Stimulated activated CD8-positive, alpha-beta memory T cell treated with anti-CD3 and anti-CD28 coated beads, Interleukin-15, amount 100 ng/mL, for 1 hour (primary cell): ENCODE results near the gene GIGYF1.

Experiments
- DNase-seq: peaks from one replicate; pipeline ENCODE4 v3.0.0-alpha.2; 2020; ENCODE audit warnings: low read depth

Gene GIGYF1

DNA sequence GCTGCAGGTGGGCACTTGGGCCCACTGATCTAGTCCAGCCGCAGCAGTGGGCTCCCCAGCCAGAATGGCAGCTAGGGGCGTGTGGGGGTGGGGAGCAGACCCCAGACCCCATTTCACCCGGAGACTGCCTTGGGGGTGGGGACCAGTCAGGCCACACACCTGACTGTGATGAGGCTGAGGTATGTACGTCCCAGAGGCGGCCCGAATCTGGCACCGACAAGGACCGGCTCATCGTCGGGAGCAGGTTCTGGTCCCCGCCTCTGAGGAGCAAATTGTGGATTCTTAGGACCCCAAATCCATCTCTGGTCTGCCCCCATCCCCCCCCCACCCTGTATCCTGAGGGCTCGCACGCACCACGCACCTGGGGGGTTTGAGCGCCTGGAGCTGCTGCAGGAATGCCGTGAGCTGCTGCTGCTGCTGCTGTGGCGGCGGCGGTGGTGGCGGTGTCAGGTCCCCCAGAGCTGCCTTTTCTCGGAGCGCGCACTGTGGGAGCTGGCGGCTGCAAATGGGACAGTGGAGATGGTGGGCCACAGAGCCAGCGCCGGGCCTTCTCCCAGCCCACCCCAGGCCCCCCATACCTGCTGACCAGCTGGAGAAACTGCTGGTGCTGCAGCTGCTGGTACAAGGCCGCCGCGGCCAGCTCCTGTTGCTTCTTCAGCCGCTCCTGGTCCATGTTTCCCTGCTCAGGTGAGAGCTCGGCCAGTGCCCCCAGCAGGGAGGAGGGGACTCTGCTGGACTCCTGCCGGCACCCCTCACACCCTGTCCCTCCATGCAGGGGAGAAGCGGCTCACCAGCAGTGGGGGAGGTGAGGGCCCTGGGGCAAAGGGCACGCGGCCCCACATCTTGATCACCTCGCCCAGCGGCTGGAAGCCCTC lies 10.2 kb downstream of the GIGYF1 start:
- no peak for DNase-seq

DNA sequence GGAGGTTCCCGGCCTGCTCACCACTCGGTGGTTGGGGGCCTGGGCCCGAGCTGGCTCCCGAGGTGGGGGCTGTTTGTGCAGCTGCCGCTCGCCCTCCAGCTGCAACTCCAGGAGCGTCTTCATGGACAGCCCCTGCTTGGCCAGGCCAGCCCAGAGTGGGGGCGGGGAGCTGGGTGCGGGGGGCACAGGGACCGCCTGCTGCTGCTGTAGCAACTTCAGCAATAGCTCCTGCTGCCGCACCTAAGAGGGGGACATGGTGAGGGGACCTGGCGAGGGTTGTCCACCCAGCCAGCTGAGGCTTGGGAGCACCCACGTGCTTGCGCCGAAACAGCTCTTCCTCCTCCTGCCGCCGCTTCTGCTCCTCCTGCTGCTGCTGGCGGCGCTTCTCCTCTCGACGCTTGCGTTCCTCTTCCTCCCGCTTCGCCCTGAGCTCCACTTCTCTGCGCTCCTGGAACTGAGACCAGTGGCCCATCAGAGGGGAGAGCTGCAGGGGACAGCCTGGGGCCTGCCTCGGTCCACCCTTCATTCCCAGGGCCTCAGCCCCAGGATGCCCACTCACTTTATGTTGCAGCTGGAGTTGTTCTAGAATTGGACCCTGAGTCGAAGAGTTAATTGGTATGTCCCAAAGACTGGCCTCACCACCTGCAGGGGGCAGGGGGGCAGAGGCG lies 10.9 kb downstream of the GIGYF1 start:
- DNase-seq, result no peak

DNA sequence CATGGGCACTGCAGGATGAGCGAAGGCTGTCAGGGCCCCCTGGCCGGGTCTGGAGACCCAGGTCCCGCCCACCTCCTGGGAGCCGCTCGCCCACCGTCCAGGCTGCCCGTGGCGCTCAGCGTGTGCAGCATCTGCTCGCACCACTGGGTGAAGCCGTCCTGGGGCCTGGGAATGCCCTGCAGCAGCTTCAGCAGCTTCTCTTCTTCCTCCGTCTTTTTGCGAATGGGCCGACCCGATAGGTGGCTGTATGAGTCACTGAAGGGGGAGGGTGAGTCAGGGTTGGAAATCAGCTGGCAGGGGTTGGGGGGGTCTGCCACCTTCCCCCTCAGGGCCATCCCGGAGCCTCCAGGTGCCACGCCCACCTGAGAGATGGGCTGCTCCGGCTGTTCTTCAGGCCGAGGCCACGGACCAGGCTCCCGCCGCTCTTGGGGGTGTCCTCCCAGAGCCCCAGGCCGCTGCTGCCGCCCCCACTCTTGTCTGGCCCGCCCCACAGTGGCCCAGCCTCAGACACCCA lies 11.8 kb downstream of the GIGYF1 start:
- no peak for DNase-seq

DNA sequence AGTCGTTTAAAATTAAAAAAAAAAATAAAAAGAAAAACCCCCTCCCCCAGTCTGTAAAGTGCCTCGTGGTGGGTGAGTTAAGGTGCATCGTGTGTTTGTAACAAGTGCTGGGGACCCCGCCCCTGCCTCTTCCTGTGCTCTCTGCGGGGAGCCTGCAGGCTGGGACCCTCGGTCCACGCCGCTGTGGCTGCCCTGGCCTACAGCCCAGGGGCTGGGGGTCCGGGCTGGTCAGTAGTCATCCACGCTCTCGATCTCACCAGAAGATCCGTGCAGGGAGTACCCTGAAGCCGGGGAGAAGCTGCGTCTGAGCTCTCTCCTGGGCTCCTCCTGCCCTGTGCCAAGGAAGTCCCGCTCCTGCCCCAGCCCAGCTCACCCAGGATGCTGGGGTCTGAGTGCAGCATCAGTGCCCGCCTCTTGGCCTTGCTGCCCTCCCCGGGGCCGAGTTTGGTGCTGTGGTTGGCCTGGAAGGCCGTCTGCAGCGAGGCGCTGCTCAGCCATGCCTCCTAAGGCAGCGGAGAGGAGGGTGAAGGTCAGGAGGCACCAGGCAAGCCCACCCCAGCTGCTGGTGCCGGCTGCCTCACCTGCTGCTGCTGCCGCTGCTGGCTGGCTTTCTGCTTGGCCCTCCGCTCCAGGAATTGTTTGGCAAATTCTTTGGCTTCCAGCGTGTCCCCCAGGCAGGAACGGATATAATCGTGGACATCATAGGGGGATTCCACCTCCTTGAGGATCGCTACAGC lies 12.4 kb downstream of the GIGYF1 start:
- no peak for DNase-seq

DNA sequence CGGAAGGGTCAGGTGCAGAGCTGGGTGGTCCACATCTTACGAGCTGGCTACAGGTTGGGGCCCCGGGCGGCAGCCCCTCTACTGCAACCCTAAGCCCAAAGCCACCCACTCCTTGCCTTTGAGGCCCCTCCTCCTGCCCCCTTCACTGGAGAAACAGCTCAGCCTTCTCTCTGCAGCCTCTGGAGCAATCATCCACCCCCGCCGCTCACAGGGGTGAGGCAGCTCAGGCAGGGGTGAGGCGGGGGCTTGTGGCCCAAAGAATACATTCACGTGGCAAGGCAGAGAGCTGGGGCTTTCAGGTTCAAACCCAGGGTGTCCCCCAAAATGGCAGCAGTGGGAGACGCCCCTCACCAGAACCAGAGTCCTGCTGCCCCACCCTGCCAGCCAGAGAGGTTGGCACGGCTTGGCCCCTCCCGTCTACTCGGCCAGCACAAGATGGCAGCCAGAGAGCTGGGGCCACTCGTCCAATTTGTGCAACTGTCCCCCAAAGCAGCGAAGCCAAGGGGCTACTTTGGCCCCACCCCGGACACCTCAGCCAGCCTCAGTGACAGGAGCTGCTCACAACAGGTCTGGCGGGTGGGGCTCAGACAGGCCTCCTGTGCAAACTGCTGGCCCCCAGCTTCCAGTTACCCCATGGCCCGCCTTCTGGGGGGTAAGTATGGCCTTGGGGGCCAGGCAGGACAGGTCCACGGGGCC lies 13.3 kb downstream of the GIGYF1 start:
- DNase-seq, result no peak

DNA sequence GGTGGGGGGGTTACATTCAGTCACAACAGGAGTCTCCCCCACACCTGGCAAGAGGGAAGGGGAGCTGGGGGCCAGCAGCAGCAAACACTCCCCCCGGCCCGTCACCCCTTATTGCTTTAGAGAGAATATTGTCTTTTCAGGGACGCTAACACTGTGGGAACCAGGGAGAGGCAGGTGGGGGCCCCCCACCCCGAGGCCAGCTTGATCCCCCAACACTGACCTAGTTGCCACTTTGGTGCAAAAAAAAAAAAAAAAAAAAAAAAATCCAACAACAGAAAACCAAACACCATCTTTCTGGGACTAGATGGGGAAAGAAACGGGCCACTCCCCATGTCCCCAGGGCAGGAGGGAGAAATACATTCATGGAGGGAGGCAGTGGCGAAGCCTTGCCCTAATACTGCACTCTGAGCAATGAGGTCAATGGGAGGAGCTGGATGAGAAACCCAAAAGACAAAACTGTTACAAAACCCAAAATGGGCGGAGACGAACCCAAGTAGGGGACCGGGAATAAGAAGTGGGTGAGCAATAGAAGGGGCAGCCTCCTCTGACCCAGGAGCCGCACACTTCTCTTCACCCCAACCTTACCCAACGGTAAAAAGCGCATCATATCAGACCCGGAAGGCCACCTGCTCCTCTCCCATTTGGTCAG lies 14.0 kb downstream of the GIGYF1 start:
- DNase-seq, result no peak

DNA sequence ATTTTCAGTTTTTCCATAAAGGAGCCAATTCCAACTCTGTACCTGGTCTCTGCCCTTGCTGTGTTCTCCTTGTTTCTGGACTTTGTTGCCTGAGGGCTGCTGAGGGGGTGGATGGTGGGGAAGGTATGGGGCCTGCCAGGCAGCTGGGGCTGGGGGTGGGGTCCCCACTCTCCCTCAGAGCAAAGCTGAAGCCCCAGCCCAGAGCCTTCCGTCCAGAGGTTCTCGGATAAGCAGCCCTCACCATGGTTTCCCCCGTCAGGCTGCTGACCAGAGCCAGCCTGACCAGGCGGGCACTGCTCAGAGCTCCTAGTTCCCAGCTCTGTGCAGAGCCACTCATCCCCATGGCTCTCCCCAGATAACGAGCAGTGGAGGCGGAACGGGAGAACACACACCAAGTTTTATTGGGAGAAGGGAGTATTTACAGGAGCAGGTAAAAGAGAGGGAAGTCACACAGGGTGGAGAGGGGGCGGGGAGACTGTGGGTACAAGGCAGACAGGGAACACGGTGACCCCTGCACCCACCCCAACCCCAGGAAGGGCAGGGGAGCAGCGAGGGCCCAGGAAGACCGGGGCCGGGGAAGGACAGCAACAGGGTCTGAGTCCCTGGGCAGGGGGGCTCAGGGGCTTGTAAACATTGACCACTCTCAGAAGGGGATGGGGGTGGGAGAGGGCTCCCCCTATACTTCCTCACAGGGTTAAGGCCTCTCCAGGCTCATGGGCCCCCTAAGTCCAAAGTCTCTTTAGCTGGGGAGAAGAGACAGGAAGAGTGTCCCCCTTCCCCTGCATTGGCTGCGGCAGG lies 14.7 kb downstream of the GIGYF1 start:
- no peak for DNase-seq

DNA sequence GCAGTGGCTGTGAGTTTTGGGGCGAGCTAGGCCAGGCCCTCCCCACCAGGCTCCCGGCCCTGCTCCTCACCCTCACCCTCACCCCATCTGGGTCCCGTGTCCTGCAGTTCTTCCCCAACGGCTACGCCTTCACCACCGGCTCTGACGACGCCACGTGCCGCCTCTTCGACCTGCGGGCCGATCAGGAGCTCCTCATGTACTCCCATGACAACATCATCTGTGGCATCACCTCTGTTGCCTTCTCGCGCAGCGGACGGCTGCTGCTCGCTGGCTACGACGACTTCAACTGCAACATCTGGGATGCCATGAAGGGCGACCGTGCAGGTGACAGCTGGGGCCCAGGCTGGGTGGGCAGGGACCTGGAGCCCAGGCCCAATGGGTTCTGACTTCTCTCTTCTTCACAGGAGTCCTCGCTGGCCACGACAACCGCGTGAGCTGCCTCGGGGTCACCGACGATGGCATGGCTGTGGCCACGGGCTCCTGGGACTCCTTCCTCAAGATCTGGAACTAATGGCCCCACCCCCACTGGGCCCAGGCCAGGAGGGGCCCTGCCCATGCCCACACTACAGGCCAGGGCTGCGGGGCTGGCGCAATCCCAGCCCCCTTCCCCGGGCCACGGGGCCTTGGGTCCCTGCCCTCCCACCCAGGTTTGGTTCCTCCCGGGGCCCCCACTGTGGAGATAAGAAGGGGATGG lies 15.6 kb downstream of the GIGYF1 start:
- DNase-seq, result no peak

DNA sequence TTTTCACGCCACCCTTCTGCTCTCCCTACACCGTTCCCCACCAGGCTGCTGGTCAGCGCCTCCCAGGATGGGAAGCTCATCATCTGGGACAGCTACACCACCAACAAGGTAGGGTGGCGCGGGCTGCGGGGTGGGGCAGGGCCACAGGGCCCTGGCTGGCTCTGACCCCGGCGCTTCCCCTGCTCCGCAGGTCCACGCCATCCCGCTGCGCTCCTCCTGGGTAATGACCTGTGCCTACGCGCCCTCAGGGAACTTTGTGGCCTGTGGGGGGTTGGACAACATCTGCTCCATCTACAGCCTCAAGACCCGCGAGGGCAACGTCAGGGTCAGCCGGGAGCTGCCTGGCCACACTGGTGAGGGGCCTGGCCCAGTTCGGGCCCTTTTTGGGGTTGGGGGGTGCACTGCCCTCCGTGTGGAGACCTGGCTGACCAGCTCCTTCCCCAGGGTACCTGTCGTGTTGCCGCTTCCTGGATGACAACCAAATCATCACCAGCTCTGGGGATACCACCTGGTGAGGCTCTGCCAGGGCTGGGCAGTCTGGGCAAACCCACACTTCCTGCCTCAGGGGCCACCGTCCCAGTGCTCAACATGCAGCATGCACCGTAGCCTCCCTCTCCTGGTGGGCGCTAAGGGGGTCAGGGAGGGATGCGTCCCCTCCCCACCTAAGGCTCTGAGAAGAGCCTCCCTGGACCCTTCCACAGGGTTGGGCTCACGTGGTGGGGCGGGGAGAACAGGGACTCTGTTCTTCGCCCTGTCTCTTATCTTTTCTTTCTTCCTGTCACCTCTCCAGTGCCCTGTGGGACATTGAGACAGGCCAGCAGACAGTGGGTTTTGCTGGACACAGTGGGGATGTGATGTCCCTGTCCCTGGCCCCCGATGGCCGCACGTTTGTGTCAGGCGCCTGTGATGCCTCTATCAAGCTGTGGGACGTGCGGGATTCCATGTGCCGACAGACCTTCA lies 16.5 kb downstream of the GIGYF1 start:
- DNase-seq, result no peak

DNA sequence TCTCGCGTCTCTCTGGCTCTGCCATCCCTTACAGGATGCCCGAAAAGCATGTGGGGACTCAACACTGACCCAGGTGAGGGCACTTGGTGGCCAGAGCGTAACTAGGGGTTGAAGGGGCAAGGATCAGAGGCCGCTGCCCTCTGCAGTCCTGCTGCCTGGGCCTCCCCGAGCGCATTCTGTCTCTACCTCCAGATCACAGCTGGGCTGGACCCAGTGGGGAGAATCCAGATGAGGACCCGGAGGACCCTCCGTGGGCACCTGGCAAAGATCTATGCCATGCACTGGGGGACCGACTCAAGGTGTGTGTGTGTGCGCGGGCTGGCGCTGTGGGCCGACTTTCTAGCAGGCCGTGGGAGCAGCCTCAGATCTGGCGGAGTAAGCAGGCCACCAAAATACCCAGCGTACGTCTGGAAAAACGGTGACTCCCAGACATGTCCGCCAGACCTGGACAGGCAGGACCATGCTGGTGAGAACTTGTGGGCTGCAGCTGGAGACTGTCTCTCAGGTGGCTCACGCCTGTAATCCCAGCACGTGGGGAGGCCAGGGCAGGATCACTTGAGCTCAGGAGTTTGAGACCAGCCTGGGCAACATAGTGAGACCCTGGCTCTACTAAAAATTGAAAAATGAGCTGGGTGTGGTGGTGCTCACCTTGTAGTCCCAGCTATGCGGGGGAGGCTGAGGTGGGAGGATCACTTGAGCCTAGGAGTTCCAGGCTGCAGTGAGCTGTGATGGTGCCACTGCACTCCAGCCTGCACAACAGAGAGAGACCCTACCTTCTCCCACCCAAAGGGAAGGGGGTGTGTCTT lies 17.3 kb downstream of the GIGYF1 start:
- no peak for DNase-seq

DNA sequence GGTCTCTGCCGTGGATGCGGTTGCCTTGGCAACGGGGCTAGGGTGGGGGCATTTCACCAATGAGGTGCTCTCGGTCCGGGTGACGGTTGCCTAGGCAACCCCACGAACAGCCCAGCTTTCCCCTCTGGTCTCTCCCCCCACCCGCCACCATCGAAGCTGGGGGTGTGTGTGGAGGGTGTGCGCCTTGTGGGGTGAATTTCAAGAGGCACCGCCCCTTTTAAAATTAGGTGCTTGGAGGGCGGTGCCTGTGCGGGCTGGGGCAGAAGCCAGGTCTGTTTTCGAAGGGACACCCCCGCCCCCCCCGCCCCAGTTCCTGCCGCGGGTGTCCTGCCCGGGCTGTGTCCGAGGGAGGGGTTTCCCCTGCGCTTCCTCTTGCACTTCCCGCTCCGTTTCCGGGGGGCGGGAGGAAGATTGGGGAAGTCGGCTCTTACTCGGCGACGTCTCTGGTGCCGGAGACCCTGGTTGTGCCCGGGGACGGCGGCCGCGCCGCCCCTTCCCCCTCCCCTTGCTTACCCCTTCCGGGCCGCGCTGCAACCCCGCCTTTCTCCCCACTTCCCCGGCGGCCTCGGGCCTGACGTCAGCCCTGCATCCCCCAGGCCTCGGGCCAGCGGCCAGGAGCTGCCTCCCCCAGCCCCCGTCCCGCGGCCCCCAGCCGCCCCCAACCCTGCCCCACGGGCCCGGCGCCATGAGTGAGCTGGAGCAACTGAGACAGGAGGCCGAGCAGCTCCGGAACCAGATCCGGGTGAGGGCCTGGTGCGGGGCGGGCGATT lies 18.3 kb downstream of the GIGYF1 start:
- peak; percentile 64 for DNase-seq

DNA sequence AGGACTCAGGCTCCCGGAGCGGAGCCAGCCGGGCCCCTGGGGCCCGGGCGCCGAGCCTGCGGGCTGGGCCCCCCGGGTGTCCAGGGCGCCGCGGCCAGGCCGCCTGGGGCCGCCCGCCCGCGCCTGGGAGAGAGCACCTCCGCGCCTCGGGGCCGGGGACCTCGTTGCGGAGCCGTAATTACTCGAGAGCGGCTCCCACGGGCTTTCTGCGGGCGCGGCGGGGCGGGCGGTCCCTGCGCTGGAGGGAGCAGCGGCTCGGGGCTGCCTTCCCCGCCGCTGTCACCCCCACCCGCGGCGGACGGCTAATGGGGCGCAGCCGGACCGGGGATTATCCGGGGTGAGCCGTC lies 19.0 kb downstream of the GIGYF1 start:
- no peak for DNase-seq

DNA sequence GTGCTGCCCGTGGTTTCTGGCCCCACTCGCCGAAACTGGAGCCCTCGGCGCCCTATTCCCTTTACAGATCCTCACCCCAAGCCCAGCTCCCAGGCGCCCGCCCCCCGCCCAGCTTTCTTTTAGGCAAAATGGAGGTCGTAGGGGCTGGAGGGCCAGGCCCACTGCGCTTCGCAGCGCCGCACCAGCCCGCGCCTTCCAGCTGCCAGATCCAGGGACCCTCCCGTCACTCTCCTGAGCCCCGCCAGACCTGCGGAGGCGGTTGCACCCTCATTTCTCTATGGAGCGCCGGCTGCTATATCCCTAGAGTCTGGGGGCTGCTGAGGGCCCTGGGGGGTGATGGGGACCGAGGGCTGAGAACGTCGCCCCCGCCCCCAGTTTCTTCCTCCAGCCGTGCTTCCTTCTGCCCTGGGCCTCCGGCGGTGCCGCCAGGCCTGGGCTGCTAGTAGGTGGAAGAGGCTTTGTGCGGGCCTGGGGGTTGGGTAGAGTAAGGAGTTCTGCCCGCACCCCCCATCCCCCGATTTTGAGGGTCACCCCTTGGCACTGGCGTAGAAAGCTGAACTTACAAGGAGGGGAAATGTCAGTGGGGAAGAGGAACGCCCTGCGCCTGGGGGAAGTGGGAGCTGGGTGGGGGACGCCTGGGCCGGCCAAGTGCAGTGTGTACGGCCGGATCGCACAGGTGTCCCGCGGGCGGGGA lies 19.5 kb downstream of the GIGYF1 start:
- DNase-seq, result no peak

DNA sequence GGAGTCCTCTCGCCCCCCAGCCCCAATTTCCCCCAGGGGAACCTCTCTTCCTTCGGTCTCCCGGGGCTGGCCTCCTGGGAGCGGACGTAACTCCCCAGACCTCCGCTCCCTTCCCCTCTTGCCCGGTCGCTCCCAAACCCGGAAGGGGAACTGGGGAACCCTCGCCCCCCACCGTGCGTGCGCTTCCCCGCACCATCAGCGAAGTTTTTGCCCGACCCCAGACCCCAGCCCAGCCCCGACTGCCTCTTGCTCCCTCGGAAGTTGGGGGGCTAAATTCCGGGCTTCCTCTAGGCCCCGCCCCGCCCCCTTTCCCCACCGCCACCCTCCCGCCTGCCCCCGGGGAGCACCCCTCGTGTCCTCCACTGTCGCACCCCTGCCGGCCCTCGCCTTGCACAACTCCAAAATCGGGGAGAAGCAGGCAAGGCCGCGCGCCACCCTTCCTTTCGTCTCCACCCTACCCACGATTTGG lies 20.1 kb downstream of the GIGYF1 start:
- no peak for DNase-seq

DNA sequence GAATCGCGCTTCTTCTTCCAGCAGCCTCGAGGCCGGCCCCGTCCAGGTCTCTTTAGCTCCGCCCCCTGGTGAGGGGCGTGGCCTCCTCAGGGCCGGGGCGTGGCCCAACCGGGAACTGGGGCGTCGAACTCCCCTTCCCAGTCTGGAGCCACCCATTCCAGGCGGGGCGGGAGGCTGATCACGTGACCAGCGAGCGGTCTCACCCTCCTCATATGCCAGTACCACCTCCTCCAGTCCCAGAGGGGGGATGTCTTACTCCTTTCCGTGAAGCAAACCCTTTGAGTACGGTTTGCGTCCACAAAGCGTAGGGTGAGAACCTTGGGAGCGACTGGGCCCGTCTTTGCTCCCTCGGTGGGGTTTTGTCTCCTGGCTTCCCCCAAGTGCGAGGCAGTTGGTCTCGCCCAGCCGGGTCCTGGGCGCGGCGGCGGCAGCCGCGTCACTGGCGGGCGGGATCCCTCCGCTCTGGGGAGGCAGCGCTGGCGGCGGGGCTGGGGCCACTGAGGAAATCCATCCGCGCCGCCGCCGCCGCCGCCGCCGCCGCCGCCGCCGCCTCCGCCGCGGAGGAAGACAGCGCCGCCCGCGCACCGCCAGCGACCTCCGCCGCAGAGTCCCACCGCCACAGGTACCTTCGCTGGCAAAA lies 20.6 kb downstream of the GIGYF1 start, which contains the start of gene GNB2:
TSS of gene GNB2 (plus strand) at position 439 of the 640 bp plus-strand sequence. CDS start 2,526 bp downstream, outside the sequence.
- DNase-seq, result peak; percentile 96
